ENCODE data around the gene STUB1.

Gene STUB1

GRCh38 chr16:634051-634670 lies 46.0 kb upstream of the STUB1 start:
- in situ Hi-C loops (cut with MboI; ENCODE audit: low pct_unique_long_range_greater_than_20kb, low sequenced_read_pairs, unreplicated experiment), result no loop called here
- TF ChIP-seq CTCF (IDR thresholded peaks at IDR 0.05; ENCODE audit: extremely low read depth, insufficient read depth, missing control alignments), result no peak
- DNase-seq (ENCODE audit: low spot score), result no peak

GRCh38 chr16:634996-635395 lies 45.2 kb upstream of the STUB1 start:
- DNase-seq (ENCODE audit: low spot score), result no peak
- in situ Hi-C loops (cut with MboI; ENCODE audit: low pct_unique_long_range_greater_than_20kb, low sequenced_read_pairs, unreplicated experiment), result no loop called here
- no peak for TF ChIP-seq CTCF (IDR thresholded peaks at IDR 0.05; ENCODE audit: extremely low read depth, insufficient read depth, missing control alignments)

- TF ChIP-seq CTCF (IDR thresholded peaks at IDR 0.05; ENCODE audit: extremely low read depth, insufficient read depth, missing control alignments), result no peak
- in situ Hi-C loops (cut with MboI; ENCODE audit: low pct_unique_long_range_greater_than_20kb, low sequenced_read_pairs, unreplicated experiment), result no loop called here
- DNase-seq (ENCODE audit: low spot score), result no peak
Measured at GRCh38 chr16:635573-636205, 44.5 kb upstream of the STUB1 start.

- in situ Hi-C loops (cut with MboI; ENCODE audit: low pct_unique_long_range_greater_than_20kb, low sequenced_read_pairs, unreplicated experiment), result no loop called here
- TF ChIP-seq CTCF (IDR thresholded peaks at IDR 0.05; ENCODE audit: extremely low read depth, insufficient read depth, missing control alignments), result no peak
- DNase-seq (ENCODE audit: low spot score), result peak; percentile 99
Measured at GRCh38 chr16:636206-637080, 43.8 kb upstream of the STUB1 start, which contains the start of gene METTL26. TSS of gene METTL26 (minus strand) at chr16:636305. CDS start at chr16:636290, 15 bp downstream.

- no peak for TF ChIP-seq CTCF (IDR thresholded peaks at IDR 0.05; ENCODE audit: extremely low read depth, insufficient read depth, missing control alignments)
- peak; percentile 100 for DNase-seq (ENCODE audit: low spot score)
- in situ Hi-C loops (cut with MboI; ENCODE audit: low pct_unique_long_range_greater_than_20kb, low sequenced_read_pairs, unreplicated experiment), result no loop called here
Measured at GRCh38 chr16:637081-638018, 42.9 kb upstream of the STUB1 start.
